Stimulated activated CD4-positive, alpha-beta T cell treated with anti-CD3 and anti-CD28 coated beads, TNF-alpha, amount 100 ng/mL, for 24 hours (primary cell): ENCODE data around the gene NUTM2E.
A peak's percentile ranks its signal among the peaks of the same experiment; 100 is the strongest.
"Not testable (repeated sequence)": the region's sequence is repeated elsewhere in the genome, so short reads cannot be mapped to it uniquely, and the experiment has no call there.

Experiments used
- DNase-seq, 3 experiments: peaks; one replicate each; pipeline ENCODE4 v3.0.0-alpha.2; 2020; ENCODE audit warnings: low read depth in 3 of 3

Gene NUTM2E, protein sequence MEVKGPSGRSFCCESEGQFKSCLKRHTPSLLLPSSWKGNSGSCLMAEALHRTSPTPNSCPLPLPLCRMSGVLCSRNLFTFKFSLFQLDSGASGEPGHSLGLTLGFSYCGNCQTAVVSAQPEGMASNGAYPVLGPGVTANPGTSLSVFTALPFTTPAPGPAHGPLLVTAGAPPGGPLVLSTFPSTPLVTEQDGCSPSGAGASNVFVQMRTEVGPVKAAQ (N-terminal part only)

DNA sequence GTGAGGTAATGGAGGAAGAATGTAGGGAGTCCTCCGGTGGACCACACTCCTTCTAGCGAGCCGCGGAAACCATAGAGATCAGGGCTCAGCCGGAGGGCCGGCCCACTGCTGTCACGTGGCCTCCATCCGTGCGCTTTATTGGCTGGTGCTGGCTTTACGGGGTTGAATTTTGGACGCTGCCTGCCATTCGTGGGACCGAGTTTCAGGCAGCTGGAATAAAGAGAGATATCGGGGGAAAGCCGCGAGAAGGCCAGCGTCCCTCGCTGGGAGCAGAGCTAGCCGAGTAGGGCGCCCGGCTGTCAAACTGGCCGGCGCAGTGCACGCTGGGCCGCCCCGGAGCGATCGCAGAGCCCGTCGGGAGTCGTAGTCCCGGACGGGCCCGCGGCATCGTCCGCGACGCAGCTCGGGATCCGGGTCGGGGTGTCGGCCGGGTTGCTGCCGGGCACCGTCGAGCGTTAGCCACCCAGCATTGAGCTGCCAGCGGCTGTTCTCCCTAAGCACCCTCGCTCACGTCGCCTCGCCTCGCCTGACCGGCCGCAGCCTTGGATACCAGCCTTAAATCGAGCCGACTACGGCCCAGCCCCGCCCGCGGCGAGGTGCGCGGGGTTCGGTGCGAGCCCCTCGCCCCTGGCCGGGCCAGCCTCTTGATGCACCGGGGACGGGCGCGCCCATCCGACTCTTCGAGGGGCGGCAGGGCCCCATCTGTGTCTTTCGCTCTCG, at the start of gene NUTM2E:
Gene NUTM2E (plus strand): TSS at position 244 of the 720 bp plus-strand sequence. CDS start 15,002 bp downstream, outside the sequence.
- peak; percentile 35 to 62 (median 45) for DNase-seq

DNA sequence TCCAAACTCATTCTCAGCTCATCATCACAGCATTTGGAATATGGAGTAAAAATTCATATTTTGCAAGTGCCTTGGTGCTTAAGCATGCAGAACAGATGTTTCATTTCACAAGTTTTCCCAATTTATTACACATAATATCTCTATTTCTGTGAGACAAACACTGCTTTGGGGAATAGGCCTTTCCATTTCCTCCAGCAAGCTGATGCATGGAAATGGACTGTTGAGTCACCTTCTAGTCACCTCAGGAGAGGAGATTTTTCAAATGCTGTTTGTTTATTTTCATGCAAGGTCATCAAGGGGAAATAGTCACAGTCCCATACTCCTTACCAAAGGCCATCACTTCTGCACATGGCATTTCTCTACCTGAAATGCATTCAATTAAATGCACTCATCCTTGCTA, 48.5 kb upstream of the NUTM2E start:
- DNase-seq = not testable (repeated sequence)

DNA sequence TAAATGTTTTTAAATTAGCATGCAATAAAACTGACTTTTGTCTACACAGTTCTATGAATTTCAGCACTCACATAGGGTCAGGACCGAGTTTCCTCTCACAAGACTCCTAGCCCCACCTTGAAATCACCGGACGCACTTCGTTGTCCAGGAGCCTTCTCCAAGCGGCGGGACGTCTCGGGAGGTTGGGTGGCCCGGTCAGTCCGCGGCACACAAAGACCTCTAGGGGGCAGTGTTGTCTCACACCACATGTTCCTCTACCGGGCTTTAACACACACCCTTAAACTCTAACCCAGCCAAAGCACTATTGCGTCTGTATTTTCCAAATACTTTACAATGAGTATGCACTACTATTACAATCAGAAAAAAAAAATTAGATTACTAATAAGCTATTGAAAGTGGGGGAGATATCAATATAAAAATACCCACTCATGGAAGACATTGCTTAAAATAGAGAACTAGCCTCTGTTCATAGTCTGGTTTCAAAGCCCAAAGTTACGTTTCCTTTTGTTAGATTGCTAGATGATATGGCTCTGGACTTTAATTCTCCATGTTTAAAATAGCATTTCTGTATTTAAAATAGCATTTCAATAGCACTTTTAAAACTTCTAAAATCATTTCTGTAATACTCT, 47.1 kb upstream of the NUTM2E start:
- DNase-seq = peak; percentile 31 to 50 (median 35)

DNA sequence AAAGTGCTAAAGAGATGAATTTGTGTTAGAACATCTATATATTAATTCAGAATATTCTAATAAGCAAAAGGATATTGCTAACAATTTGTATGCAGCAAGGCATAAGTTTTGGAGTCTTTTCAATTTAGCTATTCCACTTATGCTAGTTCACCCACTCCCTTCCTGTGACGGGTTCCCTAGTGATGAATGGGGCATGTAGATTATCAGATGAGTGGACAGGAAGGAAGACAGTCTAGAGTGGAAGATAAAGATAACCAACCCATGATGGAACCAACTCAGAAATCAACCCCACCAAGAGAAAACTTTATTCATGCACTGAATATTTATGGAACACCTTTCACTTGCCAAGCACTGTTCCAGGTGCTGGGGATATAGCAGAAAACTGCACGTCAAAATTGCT, 46.5 kb upstream of the NUTM2E start:
- DNase-seq = not testable (repeated sequence)

DNA sequence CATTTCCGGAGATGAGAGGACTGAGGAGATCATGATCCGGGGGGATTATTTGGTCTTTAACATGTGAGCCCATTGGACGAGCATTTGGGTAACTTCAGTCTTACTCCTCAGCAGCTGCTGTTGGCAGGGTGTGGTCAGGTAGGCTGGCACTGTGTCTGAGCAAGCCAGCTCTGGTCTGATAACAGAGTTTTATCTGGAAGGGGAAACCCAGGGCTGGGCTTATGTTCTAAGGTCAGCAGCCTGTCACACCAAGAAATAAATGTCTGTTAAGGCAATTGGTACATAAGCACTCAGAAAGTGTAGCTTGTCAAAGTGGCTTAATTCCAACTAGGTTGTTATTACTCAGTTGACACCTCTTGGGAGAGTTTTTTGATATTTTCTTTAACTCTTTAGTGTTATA, 45.0 kb upstream of the NUTM2E start:
- not testable (repeated sequence) for DNase-seq

DNA sequence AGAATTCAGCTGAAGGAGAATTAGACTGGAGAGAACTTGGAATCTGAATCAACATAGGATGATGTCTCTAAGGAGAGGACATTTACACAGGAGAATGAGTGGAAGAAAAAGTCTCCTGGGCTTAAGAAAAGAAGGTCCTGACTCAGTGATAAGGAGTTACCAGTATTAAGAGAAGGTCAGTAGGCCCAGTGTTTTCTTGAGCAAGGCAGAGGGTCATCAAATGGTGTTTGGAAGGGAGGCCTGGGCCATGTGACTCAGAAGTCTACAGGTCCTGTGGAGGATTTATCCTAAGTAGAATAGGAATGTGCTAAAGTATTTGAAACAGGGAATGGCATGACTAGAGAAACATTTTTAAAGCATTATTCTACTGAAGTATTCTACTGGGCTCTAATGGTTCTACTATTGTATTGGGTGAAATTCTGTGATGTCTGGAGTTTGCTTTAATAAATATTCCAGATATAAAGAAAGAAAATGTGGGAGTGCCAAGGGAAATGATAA, 39.0 kb upstream of the NUTM2E start:
- DNase-seq = not testable (repeated sequence)

DNA sequence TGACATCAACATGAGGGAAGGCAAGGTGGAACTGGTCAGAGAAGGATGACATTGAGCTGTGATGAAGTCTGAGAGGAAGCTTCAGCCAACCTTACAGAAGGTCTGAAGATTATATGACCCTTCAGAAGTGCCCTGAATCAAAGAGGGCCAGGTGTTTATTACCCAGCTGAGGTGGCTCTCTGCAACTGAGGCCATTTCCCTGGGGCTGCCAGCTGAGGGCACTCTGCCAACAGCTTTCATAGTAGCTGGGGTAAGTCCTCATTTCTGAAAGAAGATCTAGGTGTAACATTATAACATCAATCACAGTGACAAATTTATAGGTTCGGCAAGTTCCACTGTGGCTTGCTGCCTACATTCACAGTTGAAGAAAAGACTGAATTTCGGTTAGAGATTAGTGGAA, 37.2 kb upstream of the NUTM2E start:
- DNase-seq = not testable (repeated sequence)

DNA sequence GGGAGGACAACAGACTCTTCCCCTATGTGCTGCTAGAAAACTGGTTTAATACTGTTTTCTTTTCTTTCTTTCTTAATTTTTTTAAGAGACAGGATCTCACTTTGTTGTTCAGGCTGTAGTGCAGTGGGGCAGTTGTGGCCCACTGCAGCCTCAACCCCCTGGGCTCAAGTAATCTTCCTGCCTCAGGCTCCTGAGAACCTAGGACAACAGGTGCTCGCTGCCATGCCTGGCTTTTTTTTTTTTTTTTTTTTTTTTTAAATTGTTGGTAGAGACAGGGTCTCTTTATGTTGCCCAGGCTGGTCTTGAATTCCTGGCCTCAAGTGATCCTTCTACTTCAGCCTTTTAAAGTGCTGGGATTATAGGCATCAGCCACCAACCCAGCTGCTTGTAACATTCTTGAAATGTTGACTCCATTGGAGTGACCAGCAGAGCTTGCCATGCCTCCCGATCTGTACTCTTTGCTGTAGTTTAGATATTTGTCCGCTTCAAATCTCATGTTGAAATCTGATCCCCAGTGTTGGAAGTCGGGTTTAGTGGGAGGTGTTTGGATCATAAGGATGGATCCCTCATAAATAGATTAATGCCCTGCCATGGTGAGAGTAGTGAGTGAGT, 34.5 kb upstream of the NUTM2E start:
- DNase-seq = not testable (repeated sequence)

DNA sequence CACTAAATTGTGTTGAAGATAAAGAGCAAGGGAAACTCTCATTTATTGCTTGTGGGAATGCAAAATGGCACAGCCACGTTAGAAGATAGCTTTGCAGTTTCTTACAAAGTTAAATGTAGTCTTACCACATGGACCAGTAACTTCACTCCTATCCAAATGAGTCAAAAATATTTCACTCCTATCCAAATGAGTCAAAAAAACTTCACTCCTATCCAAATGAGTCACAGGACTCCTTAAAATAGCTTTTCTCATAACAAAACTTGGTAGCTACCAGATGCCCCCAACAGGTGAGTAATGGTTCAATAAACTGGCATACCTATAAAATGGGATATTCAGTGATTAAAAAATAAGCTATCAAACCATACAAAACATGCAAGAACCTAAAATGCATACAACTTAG, 27.2 kb upstream of the NUTM2E start:
- not testable (repeated sequence) for DNase-seq

DNA sequence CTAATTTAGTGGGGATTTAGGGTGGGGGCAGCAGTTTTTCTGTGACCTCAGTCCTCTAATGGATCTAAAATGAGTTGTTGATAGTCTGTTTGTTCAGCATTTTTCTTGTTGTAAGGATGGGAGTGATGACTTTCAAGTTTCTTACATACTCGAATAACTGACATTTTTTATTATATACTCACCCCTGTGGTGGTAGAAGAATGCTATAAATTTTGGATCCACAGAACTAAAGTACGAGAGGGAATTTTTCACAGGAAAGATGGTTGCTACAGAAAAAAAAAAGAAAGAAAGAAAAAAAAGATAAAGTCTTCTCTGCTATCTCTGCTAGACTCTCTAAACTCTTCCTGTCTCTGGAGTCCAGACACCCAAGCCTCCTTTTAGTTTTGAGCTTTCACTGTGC, 20.7 kb upstream of the NUTM2E start:
- not testable (repeated sequence) for DNase-seq

DNA sequence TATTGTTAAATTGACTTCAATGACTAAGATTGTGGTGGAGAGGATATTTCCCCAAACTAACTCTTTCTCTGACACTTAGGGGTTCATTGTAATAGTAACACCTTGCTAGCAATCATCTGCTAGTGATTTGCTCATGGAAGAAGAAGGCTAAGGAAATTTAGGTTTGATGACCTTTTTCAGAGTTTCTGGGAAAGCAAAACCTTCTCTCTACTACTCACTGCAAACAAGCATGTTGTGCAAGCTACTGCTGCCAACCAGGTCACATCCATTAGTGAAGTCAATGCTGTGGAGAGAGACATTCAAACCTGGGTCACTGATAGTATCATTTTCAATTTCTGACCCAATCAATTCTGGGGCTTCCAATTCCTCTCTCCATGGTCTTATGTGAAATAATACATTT, 14.6 kb upstream of the NUTM2E start:
- not testable (repeated sequence) for DNase-seq

DNA sequence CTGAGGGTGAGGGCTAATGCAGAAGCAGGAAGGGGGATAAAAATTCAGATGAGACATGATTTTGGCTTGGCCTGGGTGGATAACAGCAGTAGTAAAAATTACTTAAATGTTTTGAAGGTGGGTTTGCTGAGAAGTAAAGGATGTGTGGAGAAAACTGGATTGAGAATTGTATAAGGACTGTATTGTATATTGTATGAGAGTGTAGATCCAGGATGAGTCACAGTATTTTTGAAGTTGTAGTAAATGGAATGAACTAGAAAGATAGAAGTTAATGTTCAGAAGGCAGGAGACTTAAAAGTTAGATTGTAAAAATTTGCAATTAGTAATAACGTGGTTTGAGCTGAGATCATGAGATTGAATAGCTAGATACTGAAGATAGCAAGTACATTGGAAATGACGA, 10.2 kb upstream of the NUTM2E start:
- DNase-seq = not testable (repeated sequence)

DNA sequence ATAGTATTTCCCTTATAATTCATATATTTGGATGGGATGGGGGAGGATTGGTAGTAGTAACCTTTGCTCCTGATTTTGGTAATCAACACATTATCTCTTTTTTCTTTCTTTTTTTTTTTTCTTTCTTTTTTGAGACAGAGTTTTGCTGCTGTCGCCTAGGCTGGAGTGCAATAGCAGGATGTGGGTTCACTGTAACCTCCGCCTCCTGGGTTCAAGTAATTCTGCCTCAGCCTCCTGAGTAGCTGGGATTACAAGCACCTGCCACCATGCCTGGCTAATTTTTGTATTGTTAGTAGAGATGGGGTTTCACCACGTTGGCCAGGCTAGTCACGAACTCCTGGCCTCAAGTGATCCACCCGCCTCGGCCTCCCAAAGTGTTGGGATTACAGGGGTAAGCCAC, 3.2 kb upstream of the NUTM2E start:
- peak in 1 of 3 experiments; percentile 12 for DNase-seq

DNA sequence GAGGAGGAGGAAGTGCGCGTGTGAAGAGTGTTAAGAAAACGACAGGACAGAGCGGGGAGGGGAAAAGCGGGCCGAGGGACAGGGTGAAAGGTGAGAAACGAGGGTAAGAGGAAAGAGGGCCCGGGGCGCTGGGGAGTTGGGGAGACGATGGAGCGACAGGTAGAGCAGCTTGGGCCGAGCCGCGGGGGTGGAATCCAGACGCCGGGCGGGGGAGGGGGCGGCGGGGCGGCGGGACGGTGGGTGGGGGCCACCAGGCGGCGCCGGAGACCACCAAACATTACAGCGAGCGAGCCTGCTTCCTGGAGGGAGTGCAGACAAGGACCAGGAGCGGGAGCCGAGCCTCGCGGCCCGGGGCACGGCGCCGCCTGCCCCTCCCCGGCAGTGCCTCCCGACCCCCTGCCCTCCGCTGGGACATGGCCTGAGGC, 940 bp upstream of the NUTM2E start:
- DNase-seq = not testable (repeated sequence)

DNA sequence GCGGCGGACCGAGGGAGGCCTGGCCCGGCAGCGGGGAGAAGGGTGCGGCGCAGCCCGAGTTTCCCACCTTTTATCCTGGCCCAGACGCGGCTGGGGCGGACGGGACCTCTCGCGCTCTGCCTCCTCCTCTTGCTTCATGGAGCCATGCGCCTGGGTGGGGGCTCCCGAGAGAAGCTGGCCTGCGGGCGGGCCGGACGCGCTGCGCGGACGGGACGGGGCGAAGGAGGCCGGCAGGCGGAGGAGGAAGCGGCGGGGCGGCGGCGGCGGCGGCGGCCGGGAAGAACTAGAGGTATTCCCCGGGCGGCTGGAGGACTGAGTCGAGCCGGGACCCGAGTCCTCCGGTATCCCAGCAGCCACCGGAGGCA, 426 bp upstream of the NUTM2E start:
- not testable (repeated sequence) for DNase-seq

DNA sequence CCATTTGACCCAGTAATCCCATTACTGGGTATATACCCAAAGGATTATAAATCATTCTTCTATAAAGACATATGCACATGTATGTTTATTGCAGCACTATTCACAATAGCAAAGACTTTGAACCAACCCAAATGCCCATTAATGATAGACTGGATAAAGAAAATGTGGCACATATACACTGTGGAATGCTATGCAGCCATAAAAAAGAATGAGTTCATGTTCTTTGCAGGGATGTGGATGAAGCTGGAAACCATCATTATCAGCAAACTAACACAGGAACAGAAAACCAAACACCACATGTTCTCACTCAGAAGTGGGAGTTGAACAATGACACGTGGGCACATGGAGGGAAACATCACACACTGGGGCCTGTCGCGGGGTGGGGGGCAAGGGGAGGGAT, 7.3 kb downstream of the NUTM2E start:
- not testable (repeated sequence) for DNase-seq

DNA sequence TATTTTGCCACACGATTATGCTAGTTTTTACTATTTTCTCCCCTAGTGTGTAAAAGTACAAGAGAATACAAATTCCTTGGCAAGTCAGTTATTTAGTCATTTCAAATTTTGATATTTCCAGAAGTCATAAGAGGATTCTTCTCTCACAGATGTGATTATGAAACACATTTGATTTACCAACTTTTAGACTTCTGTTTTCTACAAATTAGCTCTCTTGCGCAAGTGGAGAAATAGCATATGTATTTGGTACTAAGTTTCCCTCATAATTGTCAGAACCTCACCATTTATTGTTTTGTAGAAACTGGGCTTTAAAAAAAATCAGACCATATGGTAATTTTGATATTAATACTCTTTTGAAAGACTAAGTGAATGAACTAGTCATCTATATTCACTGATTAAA, 9.4 kb downstream of the NUTM2E start:
- DNase-seq = not testable (repeated sequence)

DNA sequence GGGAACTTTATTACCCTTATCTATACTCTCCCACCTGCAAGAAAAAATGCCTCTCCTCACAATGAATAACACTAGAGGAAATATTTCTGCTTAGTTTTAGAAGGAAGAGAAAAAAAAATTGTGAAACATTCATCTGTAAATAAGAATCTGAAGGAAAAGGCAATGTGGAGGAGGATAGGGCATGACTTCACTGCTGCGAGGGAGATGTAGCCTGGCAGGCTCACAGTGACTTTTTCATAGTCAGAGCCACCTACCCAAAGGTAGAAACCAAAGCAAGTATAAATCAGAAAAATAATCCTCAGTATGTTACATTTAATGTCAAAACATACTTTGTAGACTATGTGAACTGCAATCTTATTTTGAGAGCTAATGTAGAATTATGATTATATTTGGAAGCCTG, 10.4 kb downstream of the NUTM2E start:
- not testable (repeated sequence) for DNase-seq

DNA sequence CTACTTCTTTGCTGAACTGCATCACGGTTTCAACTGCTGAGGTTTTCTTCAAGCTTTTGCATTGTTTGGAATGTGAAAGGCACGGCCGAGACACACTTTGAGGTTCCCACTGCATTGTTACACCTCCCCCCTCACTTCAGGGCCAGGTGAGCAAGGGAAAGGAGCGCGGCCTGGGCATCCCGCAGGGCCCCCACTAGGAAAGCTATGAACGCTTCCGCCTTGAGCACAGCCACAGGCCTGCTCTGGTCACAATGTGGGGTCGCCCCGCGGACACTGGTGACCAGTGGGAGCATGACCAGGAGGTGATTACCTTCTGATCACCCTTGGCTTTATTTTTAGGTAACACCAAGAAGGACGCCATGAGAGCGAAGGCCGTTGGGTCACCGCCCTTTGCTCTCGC, 11.9 kb downstream of the NUTM2E start:
- not testable (repeated sequence) for DNase-seq

DNA sequence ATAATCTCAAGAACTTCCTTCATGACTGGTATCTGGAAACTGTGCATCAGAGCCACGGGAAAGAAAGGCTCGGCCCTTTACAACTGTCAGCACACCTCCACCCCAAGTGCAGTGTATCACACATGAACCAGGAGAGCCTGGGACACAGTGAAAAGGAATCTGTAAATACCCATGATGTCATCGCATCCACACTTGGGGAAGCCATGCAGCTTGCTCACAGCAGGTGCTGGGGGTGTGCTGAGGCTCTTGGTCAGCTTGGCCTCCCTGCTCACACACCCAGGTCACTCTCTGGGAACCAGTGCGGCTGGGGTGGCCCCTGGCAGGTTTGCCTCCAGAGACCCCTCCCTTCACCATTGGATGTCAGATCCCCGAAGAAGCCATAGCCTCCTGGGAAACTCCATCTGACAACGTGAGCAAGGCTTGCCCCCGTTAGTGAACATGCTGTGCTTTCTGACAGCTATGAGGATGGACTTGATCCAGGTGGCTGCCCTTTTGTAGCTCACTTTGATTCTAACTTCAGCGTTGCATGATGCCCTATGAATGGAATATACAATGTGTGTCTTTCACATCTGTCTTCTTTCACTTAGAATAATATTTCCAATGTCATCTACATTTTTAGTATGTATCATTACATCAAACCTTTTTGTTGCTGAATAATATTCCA, 26.8 kb downstream of the NUTM2E start:
- DNase-seq = not testable (repeated sequence)

DNA sequence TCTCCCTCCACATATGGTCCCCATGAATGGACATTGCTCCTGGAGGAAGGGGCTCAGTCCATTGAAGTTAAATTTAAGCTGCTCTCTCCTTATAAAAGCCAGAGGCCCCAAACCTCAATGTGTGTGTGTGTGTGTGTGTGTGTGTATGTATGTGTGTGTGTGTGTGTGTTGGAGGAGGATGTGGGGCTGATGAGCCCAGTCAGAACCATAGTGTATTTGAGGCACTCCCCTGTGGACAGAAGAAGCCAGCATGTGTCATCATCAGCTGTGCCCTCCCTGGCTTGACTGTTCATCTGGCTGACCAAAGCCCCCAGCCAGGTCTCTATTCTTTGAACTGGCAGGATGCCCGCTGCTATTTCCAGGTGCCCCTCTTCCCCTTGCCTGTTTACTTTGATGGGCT, 35.7 kb downstream of the NUTM2E start:
- not testable (repeated sequence) for DNase-seq

DNA sequence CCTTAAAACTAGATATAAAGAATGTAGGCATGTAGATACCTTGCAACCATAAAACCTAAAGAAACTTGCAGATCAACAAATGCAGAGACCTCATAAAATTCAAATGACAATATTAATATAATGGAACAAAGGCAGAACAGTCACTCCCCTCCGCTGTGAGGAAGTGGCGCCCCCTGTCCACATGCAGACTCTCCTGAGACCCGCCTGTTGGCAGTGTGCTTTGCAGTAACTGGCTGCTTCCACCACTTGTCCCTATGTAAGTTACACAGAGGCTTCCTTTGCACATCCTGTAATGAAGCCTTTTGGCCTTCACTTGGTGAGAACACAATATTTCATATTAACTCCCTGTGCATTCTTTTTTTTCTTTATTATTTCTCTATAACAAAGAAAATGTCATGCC, 36.3 kb downstream of the NUTM2E start:
- not testable (repeated sequence) for DNase-seq
